NB4 (cell line): Measurements from ENCODE around the gene PANK4.
A peak's percentile ranks its signal among the peaks of the same experiment; 100 is the strongest.
"Not testable (repeated sequence)": the region's sequence is repeated elsewhere in the genome, so short reads cannot be mapped to it uniquely, and the experiment has no call there.

ENCODE experiments used
- DNase-seq: peaks from one replicate; pipeline ENCODE4 v3.0.0; 2010; ENCODE audit warnings: low read depth
- H3K4me3 ChIP-seq: one replicate; pipeline ENCODE4 v1.5.1; 2011; ENCODE audit warnings: mild to moderate bottlenecking, low read depth, low read length, moderate library complexity
- MYC ChIP-seq: IDR thresholded peaks from 2 replicates; pipeline ENCODE4 v1.6.1; 2011; ENCODE audit warnings: low read depth, low read length
- POLR2A ChIP-seq: IDR thresholded peaks from 2 replicates; pipeline ENCODE4 v1.6.1; 2011; ENCODE audit warnings: mild to moderate bottlenecking; ENCODE audit not compliant: insufficient read length; ENCODE audit errors: extremely low read depth
- TF ChIP-seq, protein P1 (sequence below): IDR thresholded peaks from 2 replicates; pipeline ENCODE4 v1.6.1; 2011; ENCODE audit warnings: low read depth, low read length
- TF ChIP-seq, protein P2 (sequence below): IDR thresholded peaks from one replicate; pipeline ENCODE4 v1.5.1; 2012; ENCODE audit warnings: low read depth, low read length

The PANK4 gene

DNA sequence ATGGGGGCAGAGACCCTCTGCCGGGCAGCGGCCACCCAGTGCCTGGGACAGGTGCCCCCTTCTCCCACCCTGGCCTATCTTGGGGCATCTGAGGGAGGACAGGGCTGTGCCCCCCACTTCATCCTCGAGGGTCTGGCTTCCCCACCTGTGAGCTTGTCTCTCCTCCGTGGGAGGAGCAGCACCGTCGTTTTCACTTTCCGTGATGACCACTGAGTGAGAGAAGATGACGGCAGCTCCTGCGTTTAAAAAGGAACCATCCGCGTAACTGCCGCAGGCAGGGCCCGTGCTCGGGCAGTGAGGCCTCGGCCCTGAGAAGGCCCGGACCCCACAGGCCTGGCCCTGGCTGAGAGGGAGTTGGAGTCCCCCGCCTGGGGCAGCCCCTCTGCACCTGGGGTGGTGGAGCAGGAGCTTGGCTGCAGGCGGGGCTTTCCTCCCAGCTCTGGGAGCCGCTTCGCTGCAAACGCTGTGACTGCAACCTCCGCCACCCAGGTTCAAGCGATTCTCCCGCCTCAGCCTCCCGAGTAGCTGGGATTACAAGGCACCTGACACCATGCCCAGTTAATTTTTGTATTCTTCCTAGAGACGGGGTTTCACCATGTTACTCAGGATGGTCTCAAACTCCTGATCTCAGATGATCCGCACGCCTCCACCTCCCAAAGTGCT lies 23.1 kb upstream of the PANK4 start:
- not testable (repeated sequence) for H3K4me3 ChIP-seq, DNase-seq

DNA sequence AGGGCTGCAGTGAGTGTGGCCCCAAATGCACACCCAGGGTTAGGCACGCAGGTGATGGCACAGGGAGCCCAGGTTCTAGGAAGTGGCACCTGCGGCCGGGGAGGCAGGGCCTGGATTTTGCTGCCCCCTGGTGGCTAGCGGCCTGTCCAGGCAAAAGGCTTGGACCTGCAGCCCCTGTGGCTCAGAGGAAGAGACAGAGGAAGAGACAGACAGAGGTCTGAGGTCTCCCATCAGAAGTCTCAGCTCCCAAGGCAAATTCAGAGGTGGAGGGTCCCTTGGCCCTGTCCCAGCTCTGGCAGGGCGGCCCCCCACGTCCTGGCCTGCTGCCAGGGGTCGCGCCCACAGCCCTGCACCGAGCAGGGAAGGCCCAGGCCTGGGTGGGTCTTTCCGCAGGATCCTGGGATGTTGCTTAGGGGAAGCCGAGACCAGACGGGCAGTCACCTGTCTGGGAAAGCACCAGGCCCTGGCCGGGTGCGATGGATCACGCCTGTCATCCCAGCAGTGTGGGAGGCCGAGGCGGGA lies 21.7 kb upstream of the PANK4 start:
- DNase-seq: peak; percentile 82
- TF ChIP-seq MYC (peak; percentile 49; the same call in 1 of the 2 replicates), POLR2A (peak; percentile 27)
- TF ChIP-seq, protein P1, sequence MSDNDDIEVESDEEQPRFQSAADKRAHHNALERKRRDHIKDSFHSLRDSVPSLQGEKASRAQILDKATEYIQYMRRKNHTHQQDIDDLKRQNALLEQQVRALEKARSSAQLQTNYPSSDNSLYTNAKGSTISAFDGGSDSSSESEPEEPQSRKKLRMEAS: peak; percentile 58
- TF ChIP-seq, protein P2, sequence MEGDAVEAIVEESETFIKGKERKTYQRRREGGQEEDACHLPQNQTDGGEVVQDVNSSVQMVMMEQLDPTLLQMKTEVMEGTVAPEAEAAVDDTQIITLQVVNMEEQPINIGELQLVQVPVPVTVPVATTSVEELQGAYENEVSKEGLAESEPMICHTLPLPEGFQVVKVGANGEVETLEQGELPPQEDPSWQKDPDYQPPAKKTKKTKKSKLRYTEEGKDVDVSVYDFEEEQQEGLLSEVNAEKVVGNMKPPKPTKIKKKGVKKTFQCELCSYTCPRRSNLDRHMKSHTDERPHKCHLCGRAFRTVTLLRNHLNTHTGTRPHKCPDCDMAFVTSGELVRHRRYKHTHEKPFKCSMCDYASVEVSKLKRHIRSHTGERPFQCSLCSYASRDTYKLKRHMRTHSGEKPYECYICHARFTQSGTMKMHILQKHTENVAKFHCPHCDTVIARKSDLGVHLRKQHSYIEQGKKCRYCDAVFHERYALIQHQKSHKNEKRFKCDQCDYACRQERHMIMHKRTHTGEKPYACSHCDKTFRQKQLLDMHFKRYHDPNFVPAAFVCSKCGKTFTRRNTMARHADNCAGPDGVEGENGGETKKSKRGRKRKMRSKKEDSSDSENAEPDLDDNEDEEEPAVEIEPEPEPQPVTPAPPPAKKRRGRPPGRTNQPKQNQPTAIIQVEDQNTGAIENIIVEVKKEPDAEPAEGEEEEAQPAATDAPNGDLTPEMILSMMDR: peak; percentile 83
- H3K4me3 ChIP-seq: no peak overlapping the region

DNA sequence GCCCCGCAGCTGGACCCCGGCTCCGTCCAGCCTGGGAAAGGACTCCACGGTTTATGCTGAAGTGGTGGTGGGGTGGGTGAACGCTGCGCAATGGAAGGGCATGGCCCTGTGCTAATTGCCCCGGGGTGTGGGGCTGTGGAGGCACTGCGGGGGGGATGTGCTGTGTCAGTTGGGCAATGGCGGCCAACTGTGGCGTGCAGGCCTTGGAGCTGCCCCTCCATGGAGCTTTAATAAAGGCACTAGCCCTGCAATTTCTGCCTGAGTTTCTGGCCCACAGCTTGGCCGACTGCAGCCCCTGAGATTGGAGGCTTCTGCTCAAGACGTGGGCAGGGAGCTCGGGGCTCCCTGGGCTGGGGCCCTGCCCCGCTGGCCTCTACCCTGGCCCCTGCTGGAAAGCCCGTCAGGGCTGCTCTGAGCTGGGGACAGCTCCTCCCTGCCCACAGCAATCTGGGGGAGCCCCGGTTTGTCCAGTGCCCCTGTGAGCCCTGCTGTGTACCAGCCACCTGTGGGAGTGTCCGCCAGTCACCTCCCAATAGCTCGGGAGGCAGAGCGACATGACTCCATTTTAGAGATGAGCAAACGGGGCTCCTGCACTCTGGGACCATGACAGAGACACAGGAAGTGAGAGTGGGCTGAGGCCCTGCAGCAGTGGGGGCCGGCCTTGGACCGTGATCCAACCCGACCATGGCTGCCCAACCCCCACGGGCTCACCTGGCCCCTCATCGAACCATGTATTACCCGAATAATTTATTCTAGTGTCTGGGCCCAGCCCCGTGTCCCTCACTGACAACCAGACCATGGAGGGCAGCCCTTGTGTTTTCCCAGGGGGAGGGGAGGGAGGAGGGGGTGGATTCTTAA lies 21.0 kb upstream of the PANK4 start:
- H3K4me3 ChIP-seq: peak overlapping the region; percentile 57
- TF ChIP-seq POLR2A: peak; percentile 6
- TF ChIP-seq, protein P2: no peak
- DNase-seq: peak; percentile 59

DNA sequence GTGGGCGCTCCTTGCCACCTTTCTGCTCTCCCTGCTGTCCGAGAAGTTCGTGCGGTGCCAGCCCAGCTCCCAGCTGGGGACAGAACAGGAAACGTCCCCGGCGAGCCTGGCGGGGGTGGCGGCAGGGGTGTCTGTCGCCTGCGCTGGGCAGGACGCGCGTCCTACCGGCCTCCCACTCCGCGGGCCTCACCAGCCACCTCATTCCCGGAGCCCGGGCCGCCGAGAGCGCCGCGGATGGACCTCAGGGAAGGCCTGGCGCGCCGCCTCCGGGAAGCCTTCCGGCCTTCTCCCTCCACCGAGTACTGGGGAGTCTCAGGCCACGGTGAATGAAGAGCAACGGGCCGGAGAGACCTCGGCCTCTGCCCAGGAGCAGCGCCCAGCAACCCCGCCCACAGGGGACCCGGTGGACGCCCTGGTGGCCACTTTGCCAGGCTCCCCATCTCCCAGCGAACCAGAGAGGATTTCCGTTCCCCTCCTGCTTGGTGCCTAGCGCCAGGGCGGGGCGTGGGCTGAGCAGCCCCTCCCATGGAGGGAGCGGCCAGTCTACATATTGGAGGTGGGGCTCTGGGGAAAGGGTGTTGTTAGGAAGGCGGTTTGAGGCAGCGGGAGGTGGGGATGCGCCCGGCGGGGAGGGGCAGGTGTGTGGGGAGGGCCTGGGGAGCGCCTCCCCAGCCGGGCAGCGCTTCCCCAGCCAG lies 20.3 kb upstream of the PANK4 start:
- DNase-seq: peak; percentile 95
- peak overlapping the region; percentile 57 for H3K4me3 ChIP-seq
- TF ChIP-seq POLR2A (peak; percentile 55), MYC (no peak; the same call in 1 of the 2 replicates)

DNA sequence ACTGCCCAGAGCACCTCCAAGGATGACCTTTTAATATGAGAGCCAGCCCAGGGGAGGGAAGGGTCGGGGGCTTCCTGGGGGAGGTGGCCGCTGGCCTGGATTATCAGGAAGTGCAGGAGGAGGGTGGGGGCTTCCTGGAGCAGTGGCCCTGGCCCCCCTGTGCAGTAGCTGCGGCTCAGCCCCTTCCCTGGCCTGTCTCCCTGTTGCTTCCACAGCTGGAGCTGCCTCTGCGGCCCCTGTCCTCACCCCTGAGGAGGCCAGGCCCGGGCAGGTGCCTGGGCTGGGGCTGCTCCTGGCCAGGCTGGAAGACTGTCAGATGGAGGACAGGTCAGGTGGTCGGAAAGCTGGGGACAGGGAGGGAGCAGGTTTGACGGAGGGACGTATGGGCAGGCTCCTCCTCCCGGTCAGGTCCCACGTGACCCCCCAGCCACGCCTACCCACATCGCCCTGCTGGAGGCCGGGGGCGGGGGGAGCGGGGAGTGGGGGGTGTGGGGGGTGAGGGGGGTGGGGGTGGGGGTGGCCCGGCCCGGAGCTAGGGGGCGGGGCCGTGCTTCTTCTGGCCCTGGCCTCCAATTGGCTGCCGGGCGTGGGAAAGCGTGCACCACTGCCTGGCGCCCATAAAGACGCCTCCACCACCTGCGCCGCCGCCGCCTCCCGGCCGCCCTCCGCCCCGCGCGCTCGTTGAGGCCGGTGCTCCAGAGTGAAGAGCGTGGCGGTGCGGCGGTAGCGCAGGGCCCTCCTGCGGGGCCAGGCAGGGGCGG lies 19.5 kb upstream of the PANK4 start:
- TF ChIP-seq, protein P1: peak; percentile 90
- TF ChIP-seq POLR2A (peak; percentile 55), MYC (0 out of 2 replicates have a peak, but pooled peaks have one; percentile 10)
- TF ChIP-seq, protein P2: no peak
- H3K4me3 ChIP-seq: peak overlapping the region; percentile 57
- peak; percentile 86 for DNase-seq

DNA sequence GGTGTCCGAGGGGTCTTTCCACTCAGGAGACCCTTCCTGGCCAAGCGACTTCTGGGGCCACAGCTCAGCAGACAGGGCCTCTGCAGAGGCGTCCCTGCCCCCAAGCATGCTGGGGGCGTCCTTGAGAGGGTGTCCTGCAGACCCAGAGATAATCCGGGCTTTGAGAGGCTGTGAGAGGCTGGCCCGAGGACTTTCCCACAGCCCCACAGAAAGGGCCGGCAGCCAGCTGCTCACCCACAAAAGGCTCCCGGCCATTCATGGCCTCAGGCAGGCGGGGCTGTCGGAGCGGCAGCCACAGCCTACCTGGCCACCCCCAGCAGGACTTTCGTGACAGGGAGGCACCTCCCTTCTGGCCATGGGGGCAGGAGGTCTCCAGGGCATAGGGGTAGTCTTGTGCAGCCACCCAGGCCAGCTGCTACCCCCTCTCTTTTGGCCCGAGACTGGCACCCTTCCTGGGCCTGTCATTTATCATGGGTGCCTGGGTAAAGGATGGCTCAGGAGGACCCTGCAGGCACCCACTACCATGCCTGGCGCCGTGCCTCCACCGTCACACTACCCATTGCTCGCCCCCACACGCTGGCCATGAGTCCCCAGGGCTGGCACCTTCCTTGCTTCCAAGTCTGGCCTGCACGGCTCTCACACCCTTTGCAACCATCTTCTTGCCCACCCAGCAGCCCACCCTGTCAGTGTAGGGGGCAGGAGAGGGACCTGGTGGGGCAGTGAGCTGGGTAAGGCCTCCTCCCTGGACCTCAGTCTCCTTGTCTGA lies 18.7 kb upstream of the PANK4 start:
- DNase-seq: no peak
- no peak overlapping the region for H3K4me3 ChIP-seq
- TF ChIP-seq POLR2A (no peak), MYC (no peak)
- TF ChIP-seq, protein P2: no peak
- TF ChIP-seq, protein P1: no peak
